Stimulated activated CD8-positive, alpha-beta memory T cell treated with anti-CD3 and anti-CD28 coated beads, Interleukin-15, amount 100 ng/mL, for 1 hour (primary cell): ENCODE data around the gene IGHMBP2.

Experiments
- DNase-seq: peaks from one replicate; pipeline ENCODE4 v3.0.0-alpha.2; 2020; ENCODE audit warnings: low read depth

IGHMBP2 gene

DNA sequence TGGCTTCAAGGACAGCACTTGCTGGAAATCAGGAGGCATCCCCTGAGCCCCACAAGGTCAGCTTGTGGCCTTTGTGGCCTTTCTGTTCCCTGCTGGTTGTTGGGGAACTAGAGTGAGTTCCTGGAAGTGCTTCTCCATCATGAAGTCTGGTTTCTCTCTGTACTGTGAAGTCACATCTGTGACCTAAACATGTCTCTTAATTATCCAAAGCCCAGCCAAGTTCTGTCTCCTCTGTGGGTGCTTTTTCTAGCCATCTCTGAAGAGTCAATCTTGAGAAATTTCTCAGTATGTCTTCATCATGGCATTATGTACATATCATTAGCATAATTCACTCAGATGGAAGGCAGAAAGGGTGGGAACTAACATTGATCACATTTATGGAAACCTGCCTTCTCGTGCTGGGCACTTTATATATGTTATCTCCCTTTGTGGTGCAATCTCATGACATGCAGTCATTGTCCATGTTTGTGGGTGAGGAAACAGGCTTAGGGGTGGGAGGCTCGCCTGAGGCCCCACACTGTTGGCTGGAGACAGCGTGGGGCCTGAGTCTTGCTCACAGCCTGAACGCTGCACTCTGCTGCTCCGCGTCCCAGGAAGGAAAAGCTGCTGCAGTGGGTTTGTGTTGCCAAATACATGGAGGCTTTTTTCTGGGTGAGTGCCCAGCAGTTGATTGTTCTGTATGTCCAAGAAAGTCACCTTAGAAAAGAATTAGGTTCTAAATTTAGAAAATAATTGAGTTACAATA is 24.6 kb downstream of the IGHMBP2 start:
- no peak for DNase-seq

DNA sequence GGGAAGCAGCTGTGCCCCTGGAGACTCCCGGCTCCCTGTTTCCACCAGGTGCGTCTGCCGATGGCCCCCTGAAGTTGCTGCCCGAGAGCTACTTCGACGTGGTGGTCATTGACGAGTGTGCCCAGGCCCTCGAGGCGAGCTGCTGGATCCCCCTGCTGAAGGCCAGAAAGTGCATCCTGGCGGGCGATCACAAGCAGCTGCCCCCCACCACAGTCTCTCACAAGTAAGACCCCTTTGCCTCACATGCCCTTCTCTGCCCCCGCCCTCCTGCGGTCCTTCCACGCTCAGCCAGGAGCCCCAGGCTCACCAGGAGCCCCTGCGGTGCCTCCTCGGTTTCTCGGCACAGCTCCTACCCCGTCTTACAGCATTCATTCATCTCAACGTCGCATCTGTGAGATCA is 25.4 kb downstream of the IGHMBP2 start:
- no peak for DNase-seq

DNA sequence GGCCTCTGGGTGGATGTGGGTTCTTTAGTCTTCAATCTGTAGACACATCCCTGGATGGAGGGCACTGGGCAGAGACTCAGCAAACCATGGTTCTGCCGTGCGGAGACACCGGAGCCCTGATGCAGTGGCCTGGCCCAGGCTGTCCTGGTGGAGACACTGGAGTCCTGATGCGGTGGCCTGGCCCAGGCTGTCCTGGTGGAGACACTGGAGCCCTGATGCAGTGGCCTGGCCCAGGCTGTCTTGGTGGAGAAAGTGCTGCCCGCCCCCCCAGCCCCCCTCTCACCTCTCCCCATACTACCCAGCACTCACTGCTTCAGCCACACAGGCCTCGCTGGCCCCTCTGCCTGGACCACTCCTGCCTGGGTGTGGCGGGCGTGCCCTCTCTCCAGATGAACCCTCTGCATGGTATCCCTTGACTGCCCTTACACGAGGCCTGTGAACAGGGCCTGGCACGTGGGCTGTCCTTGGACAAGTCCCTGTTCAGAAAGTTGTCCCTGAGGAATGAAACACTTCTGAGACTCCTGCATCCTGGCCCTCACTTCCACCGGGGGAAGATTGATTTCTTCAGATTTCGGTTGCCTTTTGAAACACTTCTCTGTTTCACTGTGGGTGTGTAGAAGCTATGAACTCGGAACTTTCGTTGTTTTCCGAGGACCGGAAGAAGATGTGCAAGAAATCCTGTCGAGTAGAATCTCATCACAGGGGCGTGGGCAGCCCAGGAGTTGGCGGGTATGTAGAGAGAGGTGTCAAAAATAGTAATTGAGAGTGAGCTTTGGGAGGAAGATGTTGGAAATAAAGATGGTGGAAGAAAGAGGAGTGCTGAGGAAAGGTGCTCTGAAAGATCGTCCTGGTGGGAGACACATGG is 26.2 kb downstream of the IGHMBP2 start:
- no peak for DNase-seq

DNA sequence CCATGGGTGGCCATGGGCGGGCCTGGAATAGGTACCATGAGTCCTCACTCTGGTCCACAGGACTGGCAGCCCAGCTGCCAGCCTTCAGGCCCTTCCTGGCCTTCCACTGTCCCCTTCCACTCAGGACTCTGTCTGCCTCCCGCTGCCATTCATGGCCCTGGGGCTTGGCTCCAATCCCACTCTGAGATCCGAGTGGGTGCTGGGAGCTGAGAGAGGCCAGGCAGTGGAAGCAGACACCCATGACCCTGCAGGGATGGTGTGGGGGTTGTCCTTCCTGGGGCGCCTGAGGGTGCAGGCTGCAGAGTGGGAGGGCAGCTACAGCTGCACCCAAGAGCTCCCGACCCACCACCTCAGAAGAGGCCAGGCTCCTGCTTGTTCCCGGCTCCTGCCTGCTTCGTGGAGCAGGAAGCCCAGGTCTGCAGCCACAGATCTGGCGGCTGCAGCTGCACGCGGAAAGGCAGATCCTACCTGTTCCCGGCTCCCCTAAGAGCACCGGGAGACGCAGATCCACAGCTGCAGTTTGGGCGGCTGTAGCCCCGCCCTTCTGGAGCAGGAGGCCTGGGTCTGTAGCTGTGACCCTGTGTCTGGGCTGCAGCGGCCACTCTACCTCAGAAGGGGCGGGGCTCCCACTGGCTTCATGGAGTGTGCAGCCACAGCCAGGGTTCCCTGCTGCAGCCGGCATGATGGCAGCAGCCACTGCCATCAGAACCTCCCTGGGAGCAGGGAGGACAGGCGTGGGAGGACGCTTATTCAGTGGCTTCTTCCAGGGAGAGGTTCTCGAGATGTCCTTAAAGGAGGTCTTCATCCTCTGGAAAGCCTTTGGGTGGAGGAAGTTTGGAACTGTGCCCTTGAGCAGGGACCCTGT is 27.5 kb downstream of the IGHMBP2 start:
- no peak for DNase-seq

DNA sequence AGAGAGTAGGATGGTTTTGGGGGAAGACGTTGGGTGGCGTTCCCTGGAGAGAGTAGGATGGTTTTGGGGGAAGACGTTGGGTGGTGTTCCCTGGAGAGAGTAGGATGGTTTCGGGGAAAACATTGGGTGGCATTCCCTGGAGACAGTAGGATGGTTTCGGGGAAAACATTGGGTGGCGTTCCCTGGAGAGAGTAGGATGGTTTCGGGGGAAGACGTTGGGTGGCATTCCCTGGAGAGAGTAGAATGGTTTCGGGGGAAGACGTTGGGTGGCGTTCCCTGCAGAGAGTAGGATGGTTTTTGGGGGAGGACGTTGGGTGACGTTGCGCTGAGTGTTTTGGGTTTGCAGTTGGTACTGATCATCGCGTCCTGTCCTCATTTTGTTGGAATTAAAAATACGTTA is 28.2 kb downstream of the IGHMBP2 start:
- no peak for DNase-seq

DNA sequence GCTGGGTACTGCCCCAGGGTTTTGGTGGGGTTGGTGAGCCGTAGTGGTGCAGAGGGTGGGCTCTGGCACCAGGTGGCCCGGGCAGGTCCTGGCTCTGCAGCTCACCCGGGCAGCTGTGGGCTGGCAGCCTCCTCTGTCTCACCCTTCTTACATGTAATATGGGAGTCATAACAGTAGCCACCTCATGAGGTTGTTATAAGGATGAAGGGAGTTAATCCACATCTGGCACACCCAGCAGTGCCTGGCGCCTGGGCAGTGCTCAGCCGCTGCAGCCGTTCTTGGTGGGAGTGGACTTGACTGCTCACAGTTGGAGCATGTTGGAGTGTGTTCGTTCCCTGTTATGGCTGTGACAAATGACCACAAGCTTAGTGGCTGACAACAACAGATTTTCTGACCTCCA is 28.7 kb downstream of the IGHMBP2 start:
- DNase-seq = no peak

DNA sequence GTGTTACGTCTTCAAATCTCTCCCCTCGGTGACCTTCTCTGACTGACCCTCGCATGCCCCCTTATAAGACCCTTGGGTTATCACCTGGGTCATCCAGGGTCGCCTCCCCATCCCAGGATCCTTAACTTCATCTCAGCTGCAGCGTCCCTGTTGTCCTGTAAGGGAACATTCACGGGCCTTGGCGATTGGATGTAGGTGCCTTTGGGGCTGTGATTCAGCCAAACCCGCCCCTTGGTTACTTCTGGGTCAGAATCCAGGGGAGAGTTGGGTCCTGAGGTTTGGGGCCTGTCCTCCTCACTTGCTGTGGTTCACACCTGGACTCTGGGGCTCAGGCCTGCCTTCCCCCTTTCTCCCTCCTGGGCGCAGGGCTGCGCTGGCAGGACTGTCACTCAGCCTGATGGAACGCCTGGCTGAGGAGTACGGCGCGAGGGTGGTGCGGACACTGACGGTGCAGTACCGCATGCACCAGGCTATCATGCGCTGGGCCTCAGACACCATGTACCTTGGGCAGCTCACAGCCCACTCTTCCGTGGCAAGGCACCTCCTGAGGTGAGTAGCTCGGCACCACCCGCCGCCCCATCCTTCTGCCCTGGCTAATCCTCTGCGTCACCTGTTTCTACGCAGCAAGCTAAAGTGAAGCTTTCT is 29.4 kb downstream of the IGHMBP2 start:
- DNase-seq = no peak

DNA sequence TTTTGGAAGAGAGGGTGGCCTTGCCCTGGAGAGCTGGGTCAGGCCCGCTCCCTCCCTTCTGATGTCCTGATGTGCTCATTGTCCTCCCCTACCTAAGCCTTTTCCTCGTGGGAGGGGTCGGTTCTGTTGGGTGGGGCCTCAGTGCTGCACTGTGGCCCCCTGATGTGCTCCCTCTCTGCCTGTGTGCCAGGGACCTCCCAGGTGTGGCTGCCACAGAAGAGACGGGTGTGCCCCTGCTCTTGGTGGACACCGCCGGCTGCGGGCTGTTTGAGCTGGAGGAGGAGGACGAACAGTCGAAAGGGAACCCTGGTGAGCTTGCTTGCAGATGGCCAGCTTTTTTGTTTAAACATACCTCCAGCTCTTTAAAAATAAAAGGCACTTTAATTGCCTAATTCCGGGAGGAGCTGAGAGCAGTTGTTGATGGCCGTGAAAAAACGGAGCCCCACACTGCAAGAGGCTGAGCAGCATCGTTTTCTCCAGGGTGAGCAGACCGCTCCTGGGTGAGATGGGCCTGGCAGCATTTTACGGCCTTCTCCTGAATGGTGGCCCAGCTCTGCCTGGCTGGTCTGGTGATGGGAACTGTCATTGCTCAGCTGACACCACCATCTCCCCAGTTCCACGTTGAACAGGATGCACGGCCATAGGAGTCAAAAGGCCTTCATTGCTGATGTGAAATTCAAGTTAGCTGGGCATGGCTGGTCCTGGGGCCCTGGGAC is 30.1 kb downstream of the IGHMBP2 start:
- DNase-seq = no peak

DNA sequence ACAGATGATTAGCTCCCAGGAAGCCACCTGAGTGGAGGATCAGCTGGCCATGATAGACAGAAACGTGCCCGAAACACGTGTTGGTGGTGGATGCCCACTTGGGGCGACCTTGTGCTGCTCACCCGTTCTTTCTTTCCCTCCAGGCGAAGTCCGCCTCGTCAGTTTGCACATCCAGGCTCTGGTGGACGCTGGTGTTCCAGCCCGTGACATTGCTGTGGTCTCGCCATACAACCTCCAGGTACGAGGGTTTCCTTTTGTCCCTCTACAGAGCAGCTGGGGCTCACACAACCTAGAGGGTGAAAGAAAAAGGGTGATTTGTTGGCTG is 30.6 kb downstream of the IGHMBP2 start:
- DNase-seq = no peak

DNA sequence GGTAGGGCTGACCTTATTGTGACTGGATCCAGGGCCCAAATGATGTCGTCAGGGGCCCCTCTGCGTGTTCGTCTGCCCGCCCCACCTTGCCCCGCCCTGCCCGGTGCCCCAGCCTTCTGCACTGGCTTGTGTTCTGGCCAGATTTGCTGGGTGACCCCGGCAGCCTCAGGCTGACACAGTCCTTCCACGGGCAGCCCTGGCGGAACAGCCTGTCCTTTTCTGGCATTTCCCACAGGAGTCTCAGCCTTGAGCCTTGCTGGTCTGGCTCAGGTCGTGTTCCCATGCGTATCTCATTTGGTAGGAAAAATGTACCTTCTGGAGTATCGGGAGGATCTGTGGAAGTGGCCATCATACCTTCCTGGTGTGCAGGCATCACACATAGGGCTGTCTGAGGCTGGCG is 31.0 kb downstream of the IGHMBP2 start:
- no peak for DNase-seq

DNA sequence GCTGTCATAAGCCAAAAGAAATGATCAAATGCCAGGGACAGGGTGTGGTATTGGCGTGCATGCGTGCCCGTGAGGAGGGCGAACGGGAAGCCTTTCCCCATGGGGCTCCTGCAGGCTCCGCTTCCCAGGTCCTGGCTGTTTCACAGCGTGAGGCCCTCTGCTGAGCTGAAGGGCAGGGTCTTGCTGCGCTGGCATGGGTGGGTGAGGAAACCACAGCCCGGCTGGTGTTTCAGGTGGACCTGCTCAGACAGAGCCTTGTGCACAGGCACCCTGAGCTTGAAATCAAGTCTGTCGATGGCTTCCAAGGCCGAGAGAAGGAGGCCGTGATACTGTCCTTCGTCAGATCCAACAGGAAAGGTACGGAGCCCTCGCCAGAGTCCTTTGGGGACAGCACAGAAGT is 31.4 kb downstream of the IGHMBP2 start:
- no peak for DNase-seq

DNA sequence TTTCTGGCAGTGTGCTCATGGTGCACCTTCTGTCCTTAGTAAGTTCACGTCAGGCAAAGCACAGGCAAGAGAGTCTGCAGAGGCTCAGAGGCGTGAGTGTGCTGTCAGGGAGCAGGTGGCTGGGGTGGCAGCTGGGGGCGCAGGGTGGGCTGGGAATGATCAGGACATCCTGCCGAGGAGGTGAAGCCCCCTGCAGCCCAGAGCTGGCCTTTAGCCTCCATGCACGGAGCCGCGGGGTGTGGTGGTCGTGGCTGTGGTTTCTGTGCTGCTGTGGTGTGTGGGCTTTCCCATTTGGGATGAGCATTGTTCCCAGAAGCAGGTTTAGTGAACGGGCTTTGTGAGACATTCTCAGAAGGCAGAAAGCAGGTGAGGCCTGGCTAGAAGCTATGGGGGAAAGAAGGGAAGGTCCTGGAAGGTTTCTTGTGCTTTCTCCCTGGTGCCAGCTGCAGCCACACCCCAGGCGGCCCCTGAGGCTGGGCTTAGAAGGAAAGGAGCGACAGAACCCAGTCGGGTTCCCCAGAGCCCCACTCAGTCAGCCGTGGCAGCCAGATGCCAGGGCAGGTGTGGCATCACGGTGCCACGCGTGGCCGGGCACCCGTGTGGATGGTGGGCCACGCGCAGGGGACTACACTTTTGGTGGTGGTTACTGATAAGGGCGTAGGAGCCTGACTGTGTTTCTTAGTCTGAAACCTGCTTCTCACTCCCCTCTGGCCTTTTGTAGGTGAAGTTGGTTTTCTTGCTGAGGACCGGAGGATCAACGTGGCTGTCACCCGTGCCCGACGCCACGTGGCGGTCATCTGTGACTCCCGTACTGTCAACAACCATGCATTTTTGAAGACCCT is 32.0 kb downstream of the IGHMBP2 start:
- no peak for DNase-seq

DNA sequence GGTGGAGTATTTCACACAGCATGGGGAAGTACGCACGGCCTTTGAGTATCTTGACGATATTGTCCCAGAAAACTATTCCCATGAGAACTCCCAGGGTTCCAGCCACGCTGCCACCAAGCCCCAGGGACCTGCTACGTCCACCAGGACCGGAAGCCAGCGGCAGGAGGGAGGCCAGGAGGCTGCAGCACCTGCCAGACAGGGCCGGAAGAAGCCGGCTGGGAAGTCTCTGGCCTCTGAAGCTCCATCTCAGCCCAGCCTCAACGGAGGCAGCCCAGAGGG is 32.6 kb downstream of the IGHMBP2 start:
- DNase-seq = no peak

DNA sequence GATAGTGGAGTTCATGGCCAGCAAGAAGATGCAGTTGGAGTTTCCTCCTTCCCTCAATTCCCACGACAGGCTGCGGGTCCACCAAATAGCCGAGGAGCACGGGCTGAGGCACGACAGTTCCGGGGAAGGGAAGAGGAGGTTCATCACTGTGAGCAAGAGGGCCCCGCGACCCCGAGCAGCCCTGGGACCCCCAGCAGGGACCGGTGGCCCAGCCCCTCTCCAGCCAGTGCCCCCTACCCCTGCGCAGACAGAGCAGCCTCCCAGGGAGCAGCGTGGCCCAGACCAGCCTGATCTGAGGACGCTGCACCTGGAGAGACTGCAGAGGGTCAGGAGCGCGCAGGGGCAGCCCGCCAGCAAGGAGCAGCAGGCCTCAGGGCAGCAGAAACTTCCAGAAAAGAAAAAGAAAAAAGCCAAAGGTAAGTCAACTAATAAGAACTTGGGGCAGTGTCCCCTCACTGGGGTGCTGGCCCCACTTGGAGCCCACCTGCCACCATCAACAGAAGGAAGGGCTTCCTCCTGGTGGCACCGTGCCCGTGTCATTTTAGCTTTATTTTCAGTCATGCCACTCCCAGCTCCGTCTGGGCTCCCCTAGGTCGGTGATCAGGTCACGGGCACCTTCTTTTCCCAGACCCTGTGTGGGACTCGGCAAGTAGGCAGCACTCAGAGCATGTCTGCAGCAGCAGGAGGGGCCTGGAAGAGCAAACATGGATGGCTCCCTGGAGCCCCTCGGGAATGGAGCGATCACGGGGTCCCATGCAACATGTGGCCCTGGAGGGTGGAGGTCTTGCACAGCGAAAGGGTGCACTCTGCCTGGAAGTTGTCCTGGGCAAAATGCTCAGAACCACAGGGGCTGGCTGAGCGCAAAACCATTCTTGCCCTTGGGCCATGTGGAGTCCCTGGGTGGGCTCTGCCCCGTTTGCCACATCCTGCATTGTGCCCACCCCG is 33.3 kb downstream of the IGHMBP2 start:
- DNase-seq = no peak

DNA sequence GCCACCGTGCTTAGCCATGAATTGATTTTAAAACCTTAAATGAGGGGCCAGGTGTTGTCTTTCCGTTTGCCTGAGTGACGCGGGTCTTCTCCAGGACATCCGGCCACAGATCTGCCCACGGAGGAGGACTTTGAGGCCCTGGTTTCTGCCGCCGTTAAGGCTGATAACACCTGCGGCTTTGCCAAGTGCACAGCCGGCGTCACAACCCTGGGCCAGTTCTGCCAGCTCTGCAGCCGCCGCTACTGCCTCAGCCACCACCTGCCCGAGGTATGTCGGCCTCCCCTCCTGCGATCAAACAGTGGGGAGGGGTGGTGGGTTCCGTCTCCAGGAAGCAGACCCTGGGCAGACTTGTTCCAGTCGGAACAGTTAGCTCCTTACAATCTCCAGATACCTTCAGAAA is 34.4 kb downstream of the IGHMBP2 start:
- DNase-seq = no peak

DNA sequence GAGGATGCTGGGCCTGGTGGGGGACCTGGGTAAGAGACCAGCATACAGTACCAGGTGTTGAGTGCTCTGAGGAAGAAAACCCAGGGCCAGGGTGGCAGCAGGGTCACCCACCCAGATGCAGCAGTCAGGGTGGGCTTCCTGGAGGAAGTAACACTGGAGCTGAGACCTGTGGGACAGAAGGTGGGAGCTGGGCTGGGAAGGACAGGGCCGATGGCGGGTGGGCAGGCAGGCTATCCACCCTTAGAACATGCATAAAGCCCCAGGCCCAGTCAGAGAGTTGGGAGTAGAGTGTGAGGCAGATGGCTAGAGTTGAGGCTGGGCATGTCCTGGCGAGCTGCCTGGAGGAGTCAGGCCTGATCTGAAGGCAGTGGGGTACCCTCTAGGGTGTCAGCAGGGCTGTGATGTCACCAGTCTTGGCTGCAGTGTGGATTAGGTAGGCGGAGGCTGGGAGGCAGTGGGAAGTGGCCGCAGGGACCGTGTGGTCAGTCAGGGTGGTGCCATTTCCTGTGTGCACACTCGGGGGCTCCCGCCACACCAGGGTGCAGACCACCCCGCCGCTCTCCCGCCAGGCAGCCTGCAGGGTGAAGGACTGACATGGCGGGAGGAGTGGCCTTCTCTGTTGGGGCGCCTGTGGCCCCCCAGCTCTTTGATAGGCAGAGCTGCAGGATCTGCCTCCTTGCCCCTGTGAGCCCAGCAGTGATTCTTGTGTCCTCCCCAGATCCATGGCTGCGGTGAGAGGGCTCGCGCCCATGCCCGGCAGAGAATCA is 35.3 kb downstream of the IGHMBP2 start:
- DNase-seq = no peak

DNA sequence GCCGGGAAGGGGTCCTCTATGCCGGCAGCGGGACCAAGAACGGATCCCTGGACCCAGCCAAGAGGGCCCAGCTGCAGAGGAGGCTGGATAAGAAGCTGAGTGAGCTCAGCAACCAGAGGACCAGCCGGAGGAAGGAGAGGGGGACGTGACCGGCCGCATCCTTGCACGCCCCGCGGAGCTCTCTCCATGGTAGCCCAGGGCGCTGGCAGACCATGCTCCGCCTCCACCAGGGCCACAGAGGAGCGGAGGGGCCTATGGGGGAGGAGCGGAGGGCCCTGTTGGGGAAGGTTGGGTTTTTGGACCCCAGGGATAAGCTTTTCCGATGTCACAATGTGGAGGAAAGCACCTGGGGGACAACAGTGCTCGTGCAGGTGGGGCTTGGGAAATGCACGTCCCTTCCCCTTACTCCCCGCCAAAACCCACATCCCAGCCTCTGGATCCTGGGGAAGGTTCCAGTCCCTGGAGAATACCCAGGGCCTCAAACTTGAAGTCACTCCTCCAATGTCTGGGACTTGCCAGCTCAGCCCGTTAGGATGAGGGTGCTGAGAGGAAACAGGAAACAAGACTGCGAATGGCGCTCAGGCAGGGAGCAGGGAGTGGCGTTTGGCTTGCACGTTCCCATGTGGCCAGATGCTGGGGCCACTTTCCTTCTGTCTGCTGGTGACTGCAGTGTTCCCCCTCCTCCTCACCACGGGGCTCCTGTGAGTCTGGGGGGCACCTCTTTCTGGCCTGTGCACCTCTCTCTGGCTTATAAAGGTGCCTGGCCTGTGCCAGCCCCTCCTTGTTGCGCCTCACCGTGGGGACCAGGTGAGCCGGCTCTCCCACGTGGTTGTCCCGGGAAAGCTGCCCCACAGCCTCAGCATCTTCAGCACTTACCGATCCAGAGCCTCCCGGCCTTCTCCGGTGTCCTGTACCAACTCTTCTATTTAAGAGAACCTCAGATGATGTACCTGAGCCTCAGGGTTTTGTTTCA is 36.2 kb downstream of the IGHMBP2 start:
- DNase-seq = no peak
